CD4-positive, alpha-beta T cell (primary cell): ENCODE measurements around the gene DDX52. TPM values are rescaled to one million over a fixed set of nuclear protein-coding genes. Genes with fewer than 3 reads are reported as not detected.
"Not testable (repeated sequence)": the region's sequence is repeated elsewhere in the genome, so short reads cannot be mapped to it uniquely, and the experiment has no call there.

ENCODE experiments used
- ATAC-seq: fragments of 200-7000 bp; cut with Tn5 transposase; one replicate; pipeline ENCODE4 v1.10.0; 2022; ENCODE audit warnings: mild to moderate bottlenecking; ENCODE audit not compliant: poor library complexity
- CTCF ChIA-PET: fragments of 350-600 bp; sonication (Branson Sonifier 250); formaldehyde crosslinking; loops from one replicate; lab custom pipeline; 2021; ENCODE audit warnings: antibody characterized with exemption, inconsistent platforms; lab: Charles Lee
- POLR2A ChIA-PET: fragments of 350-600 bp; sonication (Branson Sonifier 250); formaldehyde crosslinking; loops from one replicate; lab custom pipeline; 2021; ENCODE audit warnings: antibody characterized with exemption, inconsistent platforms; lab: Charles Lee
- DNase-seq, 14 experiments: peaks; one replicate each; pipeline ENCODE4 v3.0.0-alpha.2; 2013 to 2020; ENCODE audit warnings: mixed read lengths in 2 of 14
- H3K27ac ChIP-seq, 2 donors: one replicate each; pipeline versions ENCODE4 v1.5.1 to v1.7.0; 2013; ENCODE audit warnings: low read length in 2 of 2, low read depth in 1 of 2, mild to moderate bottlenecking in 1 of 2
- H3K27me3 ChIP-seq, 2 experiments: 1 replicate in 1 of 2; 2 replicates in 1 of 2; pipeline versions ENCODE4 v1.6.1 to v1.7.0; 2013; ENCODE audit warnings: low read length in 2 of 2, control low read depth in 1 of 2, mild to moderate bottlenecking in 1 of 2, moderate library complexity in 1 of 2; ENCODE audit not compliant: insufficient read depth in 2 of 2, control insufficient read depth in 1 of 2
- H3K36me3 ChIP-seq: one replicate; pipeline ENCODE4 v1.6.1; 2013; ENCODE audit warnings: low read length, control low read depth; ENCODE audit not compliant: insufficient read depth
- H3K4me1 ChIP-seq: one replicate; pipeline ENCODE4 v1.6.1; 2013; ENCODE audit warnings: low read length, control low read depth; ENCODE audit not compliant: insufficient read depth
- H3K4me3 ChIP-seq: one replicate; pipeline ENCODE4 v1.5.1; 2013; ENCODE audit warnings: mild to moderate bottlenecking, low read length, moderate library complexity
- H3K9me3 ChIP-seq, 2 experiments: 1 replicate in 1 of 2; 2 replicates in 1 of 2; pipeline versions ENCODE4 v1.6.1 to v1.7.0; 2013; ENCODE audit warnings: low read length in 2 of 2, mild to moderate bottlenecking in 2 of 2, control low read depth in 1 of 2, moderate library complexity in 1 of 2; ENCODE audit not compliant: control insufficient read depth in 1 of 2, insufficient read depth in 1 of 2
- H3K27ac Mint-ChIP-seq: one replicate; pipeline ENCODE4 v1.8.0; 2020; ENCODE audit warnings: mixed read lengths
- H3K27me3 Mint-ChIP-seq: one replicate; pipeline ENCODE4 v1.8.0; 2021; ENCODE audit warnings: mixed read lengths
- H3K36me3 Mint-ChIP-seq: one replicate; pipeline ENCODE4 v1.8.0; 2021; ENCODE audit warnings: low read depth, mixed read lengths
- H3K4me1 Mint-ChIP-seq: one replicate; pipeline ENCODE4 v1.8.0; 2021; ENCODE audit warnings: low read depth, mixed read lengths
- H3K4me3 Mint-ChIP-seq: one replicate; pipeline ENCODE4 v1.8.0; 2020; ENCODE audit warnings: mild to moderate bottlenecking, mixed read lengths
- H3K9me3 Mint-ChIP-seq: one replicate; pipeline ENCODE4 v1.8.0; 2020; ENCODE audit warnings: mixed read lengths
- intact Hi-C, 2 experiments: fragments of 100-400 bp; cut with DNase I in 1 of 2; cut with micrococcal nuclease in 1 of 2; formaldehyde crosslinking; loops; one replicate each; pipeline versions ENCODE4 v1.15.1 to v1.9.0; 2023 to 2025; cut with DNase I, micrococcal nuclease
- total RNA-seq, 174 experiments: library from RNA in 2 of 174; stranded (reverse) in 2 of 174; gene quantifications; one replicate each; pipeline ENCODE4 v1.2.3 and lab custom pipeline; 2021 to 2026
- TF ChIP-seq, protein P1 (sequence below): fragments of 200-600 bp; IDR thresholded peaks from one replicate; pipeline ENCODE4 v1.8.0; 2022; ENCODE audit warnings: antibody characterized with exemption, mild to moderate bottlenecking

DDX52 gene
- total RNA-seq, 2 experiments from 2014 or later: 27.4 to 30.1 TPM

DNA sequence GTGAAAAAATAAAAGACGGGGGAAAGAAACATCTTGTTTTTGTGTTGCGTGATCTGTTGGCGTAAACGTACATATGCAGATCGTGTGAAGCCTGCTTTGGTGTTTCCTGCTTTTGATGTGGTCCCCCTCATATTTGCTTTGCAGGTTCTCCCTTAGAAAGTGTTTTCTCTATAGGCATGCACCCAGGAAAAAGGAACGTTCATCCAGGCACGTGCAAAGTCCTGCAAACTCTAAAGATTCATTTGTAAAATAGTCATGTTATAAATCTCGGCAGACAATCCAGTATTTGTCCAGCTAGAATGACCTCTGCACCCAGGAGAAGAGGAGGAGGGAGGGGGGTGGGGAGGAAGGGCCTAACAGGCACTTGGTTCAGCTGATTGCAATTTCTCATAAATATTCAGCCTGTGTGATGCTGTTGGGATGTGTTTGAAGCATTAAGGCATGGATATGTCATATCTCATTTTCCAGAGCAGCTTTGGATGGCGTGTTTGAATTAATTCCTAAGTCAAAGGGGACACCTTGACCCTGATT, 40.3 kb upstream of the DDX52 start:
- no peak for ATAC-seq
- Histone ChIP-seq H3K4me3 (no peak overlapping the region), H3K27me3 (no peaks in the 10 kb centered on the region), H3K4me1 (no peaks in the 10 kb centered on the region), H3K9me3 (no peaks in the 10 kb centered on the region), H3K36me3 (no peaks in the 10 kb centered on the region), H3K27ac (no peak overlapping the region)
- no peak overlapping the region for H3K27ac Mint-ChIP-seq
- H3K36me3 Mint-ChIP-seq: no peaks in the 10 kb centered on the region
- H3K4me1 Mint-ChIP-seq: peaks cover 10% of the 10 kb centered on the region
- H3K9me3 Mint-ChIP-seq: peaks cover under 1% of the 10 kb centered on the region
- POLR2A ChIA-PET: no interaction called here
- DNase-seq: peak in 1 of 14 experiments; percentile 13
- TF ChIP-seq, protein P1, sequence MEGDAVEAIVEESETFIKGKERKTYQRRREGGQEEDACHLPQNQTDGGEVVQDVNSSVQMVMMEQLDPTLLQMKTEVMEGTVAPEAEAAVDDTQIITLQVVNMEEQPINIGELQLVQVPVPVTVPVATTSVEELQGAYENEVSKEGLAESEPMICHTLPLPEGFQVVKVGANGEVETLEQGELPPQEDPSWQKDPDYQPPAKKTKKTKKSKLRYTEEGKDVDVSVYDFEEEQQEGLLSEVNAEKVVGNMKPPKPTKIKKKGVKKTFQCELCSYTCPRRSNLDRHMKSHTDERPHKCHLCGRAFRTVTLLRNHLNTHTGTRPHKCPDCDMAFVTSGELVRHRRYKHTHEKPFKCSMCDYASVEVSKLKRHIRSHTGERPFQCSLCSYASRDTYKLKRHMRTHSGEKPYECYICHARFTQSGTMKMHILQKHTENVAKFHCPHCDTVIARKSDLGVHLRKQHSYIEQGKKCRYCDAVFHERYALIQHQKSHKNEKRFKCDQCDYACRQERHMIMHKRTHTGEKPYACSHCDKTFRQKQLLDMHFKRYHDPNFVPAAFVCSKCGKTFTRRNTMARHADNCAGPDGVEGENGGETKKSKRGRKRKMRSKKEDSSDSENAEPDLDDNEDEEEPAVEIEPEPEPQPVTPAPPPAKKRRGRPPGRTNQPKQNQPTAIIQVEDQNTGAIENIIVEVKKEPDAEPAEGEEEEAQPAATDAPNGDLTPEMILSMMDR: no peak
- CTCF ChIA-PET: no interaction called here
- no peak overlapping the region for H3K4me3 Mint-ChIP-seq
- intact Hi-C loops: no loop called here
- peaks cover 2% of the 10 kb centered on the region for H3K27me3 Mint-ChIP-seq

DNA sequence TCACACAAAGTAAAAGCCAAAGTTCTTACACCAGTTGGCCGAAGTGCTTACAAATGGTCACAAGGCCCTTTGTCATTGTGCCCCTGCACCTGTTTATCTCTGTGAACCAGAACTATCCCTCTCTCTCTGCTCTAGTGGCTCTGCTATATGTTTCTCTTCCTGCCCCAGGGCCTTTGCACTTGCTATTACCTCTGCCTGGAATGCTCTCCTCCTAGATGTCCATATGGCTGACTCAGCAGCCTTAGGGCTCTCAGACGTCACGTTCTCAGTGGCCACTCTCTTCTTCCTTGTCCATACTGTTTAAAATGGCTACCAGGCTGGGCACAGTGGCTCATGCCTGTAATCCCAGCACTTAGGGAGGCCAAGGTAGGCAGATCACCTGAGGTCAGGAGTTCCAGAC, 38.8 kb upstream of the DDX52 start:
- Histone ChIP-seq H3K27me3 (no peaks in the 10 kb centered on the region), H3K4me1 (no peaks in the 10 kb centered on the region), H3K9me3 (no peaks in the 10 kb centered on the region), H3K36me3 (no peaks in the 10 kb centered on the region), H3K4me3 (no peak overlapping the region), H3K27ac (no peak overlapping the region)
- TF ChIP-seq, protein P1: no peak
- ChIA-PET POLR2A (no interaction called here), CTCF (no interaction called here)
- Mint-ChIP-seq H3K27ac (no peak overlapping the region), H3K4me1 (peaks cover 10% of the 10 kb centered on the region), H3K4me3 (no peak overlapping the region), H3K27me3 (peaks cover 9% of the 10 kb centered on the region), H3K36me3 (no peaks in the 10 kb centered on the region), H3K9me3 (peaks cover 2% of the 10 kb centered on the region)
- ATAC-seq: no peak
- intact Hi-C loops: no loop called here
- no peak for DNase-seq

DNA sequence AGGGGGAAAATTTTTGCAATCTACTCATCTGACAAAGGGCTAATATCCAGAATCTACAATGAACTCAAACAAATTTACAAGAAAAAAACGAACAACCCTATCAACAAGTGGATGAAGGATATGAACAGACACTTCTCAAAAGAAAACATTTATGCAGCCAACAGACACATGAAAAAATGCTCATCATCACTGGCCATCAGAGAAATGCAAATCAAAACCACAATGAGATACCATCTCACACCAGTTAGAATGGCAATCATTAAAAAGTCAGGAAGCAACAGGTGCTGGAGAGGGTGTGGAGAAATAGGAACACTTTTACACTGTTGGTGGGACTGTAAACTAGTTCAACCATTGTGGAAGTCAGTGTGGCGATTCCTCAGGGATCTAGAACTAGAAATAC, 36.7 kb upstream of the DDX52 start:
- intact Hi-C loops: loop anchor here in 1 of 2 experiments (10.0 kb wide), 1 partner anchor 55 kb away; no protein-coding TSS in a partner anchor
- H3K27me3 Mint-ChIP-seq: peaks cover 21% of the 10 kb centered on the region
- H3K9me3 Mint-ChIP-seq, ATAC-seq, H3K36me3 ChIP-seq, H3K36me3 Mint-ChIP-seq, H3K4me1 ChIP-seq, H3K27me3 ChIP-seq, DNase-seq, H3K4me3 Mint-ChIP-seq, H3K9me3 ChIP-seq, H3K27ac Mint-ChIP-seq, H3K4me3 ChIP-seq, CTCF ChIA-PET, H3K27ac ChIP-seq, POLR2A ChIA-PET: not testable (repeated sequence)
- peaks cover 10% of the 10 kb centered on the region for H3K4me1 Mint-ChIP-seq

DNA sequence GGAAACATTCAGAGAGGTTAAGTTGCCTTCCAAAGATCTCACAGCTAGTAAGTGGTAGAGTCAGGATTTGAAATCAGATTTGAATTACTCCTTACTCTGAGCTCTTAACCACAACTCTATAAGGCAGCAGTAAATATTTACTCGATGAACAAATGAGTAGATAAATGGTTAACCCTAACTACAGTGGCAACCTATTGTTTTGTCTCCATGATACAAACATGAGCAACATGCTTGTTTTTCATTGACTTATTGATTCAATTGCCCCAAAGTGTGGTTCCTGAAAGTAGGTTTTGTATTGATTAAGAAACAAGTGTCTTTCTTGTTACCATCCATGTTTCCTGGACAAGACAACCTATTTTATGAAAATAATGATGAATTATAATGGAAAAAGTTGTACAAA, 34.8 kb upstream of the DDX52 start:
- H3K4me3 ChIP-seq: no peak overlapping the region
- H3K27me3 ChIP-seq: peaks cover 0 to 4% of the 10 kb centered on the region in 2 experiments

More for the DNA sequence above, 34.8 kb upstream of the DDX52 start:
- peaks cover under 1% of the 10 kb centered on the region for H3K4me1 Mint-ChIP-seq
- H3K27me3 Mint-ChIP-seq: peaks cover 28% of the 10 kb centered on the region
- Histone ChIP-seq H3K36me3 (no peaks in the 10 kb centered on the region), H3K4me1 (no peaks in the 10 kb centered on the region), H3K9me3 (no peaks in the 10 kb centered on the region), H3K27ac (no peak overlapping the region)
- no peaks in the 10 kb centered on the region for H3K36me3 Mint-ChIP-seq
- CTCF ChIA-PET: no interaction called here
- peaks cover 2% of the 10 kb centered on the region for H3K9me3 Mint-ChIP-seq
- POLR2A ChIA-PET: no interaction called here
- H3K4me3 Mint-ChIP-seq: no peak overlapping the region
- ATAC-seq: no peak
- TF ChIP-seq, protein P1: no peak
- intact Hi-C loops: loop anchor here in 1 of 2 experiments (10.0 kb wide), 1 partner anchor 57 kb away; no protein-coding TSS in a partner anchor
- no peak for DNase-seq
- no peak overlapping the region for H3K27ac Mint-ChIP-seq
